NCI-H1694 (cell line): ENCODE results near the gene ANKMY1.
"Not testable (repeated sequence)": the region's sequence is repeated elsewhere in the genome, so short reads cannot be mapped to it uniquely, and the experiment has no call there.

Experiments
- DNase-seq: peaks from one replicate; lab custom pipeline; 2025; lab: John Stamatoyannopoulos, UW

The ANKMY1 gene

DNA sequence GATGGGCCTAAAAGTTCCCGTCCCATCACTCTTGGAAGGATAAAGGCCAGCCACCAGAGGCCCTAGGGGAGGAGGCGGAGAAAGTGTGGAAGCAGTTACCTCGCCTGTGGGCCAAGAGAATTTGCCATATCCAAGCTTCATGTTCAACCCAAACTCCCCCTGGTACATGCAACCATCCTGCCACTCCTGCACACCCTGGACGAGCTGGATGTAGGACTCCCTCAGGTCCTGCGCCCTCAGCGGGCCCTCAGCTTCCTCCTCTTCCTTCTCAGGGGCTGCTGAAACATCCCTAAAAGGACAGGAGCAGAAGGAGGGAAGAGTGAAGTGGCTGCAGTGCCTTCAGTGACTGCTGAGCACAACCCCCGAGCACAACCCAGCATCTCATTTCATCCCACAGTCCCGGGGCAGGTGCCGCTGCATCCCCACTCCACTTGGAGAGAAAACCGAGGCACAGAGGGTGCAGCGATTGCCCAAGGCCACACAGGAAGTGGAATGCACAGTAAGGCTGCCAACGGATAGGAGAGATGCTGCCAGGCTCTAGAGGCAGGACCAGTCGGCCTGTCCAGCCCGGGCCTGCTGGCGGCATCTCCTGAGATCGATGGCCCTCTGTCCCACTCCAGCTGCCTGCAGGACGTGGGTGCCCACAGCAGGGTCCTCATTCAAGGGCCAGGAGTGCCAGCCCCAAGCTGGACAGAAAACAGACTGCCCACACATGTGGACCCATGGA lies 2.9 kb downstream of the ANKMY1 start:
- DNase-seq = no peak

DNA sequence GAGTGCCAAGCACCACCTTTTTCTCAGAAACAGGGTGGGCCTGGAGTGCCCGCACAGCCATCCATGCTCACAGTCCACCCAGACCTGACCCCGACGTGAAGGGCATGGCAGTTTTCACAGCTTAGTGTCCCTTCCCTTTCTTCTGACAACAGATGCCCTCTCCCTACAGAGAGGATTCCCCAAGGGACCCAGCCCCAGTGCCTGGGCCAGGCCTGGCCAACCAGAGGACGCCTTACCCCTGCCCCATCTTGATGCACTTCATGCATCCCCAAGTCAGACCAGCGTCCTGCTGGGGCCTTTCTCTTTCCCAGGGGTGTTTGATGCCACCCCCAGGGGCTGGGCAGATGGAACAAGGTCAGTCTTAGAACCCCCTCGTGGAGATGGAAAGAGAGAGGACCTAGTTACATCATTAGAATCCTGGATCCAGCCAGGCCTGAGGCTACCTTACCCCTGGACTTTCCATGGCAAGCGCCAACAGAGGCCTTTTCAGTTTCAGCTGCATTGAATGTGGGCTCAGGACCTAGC lies 3.8 kb downstream of the ANKMY1 start:
- no peak for DNase-seq

DNA sequence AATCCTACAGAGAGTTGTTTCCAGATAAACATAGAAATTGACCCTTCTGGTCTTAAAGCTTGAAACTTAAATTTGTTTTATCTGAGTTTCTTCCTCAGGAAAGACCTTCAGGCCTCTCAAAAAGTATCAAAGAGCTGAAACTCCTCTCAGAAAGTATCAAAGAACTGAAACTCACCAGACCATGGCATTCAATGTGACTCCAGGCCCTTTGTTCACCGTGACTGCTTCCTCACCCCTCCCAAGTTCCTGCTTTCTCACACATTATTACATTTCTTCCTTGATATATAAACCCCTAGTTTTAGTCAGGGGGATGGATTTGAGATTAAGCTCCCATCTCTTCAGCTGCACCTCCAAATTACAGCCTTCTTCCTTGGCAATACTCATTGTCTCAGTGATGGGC lies 6.0 kb downstream of the ANKMY1 start:
- no peak for DNase-seq

DNA sequence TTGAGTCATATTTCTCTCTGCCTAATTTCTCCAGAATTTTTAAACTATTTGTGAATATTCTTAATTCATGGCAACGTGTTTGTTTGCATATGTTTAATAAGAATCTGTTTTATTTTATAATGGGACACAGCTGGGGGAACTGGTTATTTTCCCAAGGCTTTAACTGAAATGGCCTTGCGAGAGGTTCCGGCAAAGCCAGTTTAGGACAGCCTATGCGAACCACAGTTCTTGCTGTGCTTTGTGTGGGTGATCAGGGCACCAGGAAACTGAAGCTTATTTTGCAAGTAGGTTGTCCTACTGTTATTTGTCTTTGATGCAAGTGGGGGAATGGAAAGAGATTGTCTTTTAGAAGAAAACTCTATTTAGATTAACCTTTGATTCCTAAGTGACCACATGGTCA lies 6.5 kb downstream of the ANKMY1 start:
- DNase-seq = no peak

DNA sequence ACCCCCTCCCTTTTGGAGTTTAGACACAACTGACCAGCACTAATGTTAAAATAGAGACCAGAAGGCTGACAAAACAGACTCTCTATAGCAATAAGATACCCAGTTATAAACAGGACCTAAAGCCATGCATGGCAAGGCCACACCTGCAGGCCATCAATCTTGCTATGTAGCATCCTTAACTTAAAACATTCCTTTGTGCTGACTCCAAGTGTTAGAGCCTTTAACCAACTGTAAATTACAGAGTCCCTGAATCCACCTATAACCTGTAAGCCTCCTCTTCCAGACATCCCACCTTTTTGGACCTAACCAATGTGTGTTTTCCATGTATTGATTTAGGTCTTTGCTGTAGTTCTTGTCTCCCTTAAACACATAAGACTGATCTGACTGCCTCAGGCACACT lies 17.9 kb downstream of the ANKMY1 start:
- DNase-seq = no peak

DNA sequence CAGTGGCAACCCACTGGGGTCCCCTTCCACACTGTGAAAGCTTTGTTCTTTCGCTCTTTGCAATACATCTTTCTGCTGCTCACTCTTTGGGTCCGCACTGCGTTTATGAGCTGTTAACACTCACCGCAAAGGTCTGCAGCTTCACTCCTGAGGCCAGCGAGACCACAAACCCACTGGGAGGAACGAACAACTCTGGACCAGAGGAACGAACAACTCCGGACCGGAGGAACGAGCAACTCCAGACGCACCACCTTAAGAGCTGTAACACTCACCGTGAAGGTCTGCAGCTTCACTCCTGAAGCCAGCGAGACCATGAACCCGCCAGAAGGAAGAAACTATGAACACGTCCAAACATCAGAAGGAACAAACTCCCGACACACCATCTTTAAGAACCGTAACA lies 18.7 kb downstream of the ANKMY1 start:
- DNase-seq = not testable (repeated sequence)

DNA sequence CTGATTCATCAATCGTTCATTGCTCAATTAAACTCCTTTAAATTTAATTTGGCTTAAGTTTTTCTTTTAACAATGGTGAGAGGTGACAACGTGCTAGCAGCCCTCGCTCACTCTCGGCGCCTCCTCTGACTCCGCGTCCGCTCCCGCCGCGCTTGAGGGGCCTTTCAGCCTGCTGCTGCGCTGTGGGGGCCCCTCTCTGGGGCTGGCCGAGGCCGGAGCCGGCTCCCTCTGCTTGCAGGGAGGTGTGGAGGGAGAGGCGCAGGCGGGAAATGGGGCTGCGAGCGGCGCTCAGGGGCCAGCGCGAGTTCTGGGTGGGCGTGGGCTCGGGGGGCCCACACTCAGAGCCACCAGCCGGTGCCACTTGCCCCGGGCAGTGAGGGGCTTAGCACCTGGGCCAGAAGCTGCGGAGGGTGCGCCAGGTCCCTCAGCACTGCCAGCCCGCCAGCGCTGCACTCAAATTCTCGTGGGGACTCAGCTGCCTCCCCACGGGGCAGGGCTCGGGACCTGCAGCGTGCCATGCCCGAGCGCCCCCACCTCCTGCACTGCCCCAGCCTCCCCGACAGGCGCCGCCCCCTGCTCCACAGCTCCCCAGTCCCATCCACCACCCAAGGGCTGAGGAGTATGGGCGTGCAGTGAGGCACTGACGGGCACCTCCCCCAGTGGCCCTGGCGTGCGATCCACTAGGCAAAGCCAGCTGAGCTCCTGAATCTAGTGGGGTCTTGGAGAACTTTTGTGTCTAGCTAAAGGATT lies 19.6 kb downstream of the ANKMY1 start:
- DNase-seq = no peak

DNA sequence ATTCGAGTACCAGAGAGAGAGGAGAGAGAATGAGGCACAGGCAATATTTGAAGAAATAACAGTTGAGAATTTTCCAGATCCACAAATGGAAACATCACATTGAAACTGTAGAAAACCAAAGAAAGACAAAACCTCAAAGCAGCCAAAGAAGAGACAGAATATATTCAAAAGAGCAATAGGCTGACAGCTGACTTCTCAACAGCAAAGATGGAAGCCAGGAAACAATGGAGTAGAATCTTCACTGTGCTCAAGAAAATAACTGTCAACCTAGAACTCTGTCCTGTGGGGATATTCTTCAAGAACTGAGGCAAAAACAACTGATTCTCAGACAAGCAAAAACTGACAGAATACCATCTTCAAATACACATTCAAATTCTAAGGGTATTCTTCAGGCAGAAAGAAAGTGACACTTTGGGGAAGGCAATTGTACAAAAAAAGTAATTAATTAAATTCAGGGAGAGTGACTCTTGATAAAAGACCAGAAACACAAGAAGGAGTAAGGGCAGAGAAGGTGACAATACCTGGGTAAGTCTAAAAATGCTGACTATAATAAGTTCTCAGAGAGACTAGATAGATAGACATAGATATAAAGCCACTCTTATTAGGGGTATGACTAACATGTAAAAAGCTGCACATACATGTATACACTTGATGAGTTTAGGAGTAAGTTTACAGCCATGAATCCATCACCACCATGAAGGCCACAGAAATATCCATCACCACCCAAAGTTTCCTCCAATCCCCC lies 25.6 kb downstream of the ANKMY1 start:
- DNase-seq = no peak

DNA sequence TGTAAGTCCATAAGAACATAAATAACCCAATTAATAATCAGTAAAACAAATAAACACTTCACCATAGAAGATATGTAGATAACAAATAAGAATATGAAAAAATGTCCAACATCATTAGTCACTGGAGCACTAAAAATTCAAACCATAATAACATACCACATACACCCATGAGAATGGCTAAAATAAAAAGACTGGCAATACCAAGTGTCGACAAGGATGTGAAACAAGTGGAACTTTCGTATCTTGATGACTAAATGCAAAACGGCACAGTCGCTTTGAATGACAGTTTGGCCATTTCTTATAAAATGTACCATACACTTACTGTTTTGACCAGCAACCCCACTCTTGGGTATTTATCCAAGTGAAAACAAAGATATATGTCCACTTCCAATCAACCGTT lies 26.8 kb downstream of the ANKMY1 start:
- no peak for DNase-seq

DNA sequence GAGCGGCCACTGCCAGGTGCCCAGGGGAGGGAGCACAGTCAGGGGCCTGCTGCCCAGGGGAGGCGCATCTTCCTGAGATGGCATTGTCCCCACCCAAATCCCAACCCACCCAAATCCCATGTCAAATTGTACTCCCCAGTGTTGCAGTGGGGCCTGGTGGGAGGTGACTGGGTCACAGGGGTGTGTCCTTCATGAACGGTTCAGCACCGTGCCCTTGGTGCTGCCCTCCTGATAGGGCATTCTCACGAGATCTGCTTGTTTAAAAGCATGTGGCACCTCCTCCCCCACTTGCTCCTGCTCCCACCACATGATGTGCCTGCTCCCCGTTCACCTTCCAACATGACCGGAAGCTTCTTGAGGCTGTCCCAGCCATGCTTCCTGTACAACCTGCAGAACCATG lies 27.6 kb downstream of the ANKMY1 start:
- no peak for DNase-seq

DNA sequence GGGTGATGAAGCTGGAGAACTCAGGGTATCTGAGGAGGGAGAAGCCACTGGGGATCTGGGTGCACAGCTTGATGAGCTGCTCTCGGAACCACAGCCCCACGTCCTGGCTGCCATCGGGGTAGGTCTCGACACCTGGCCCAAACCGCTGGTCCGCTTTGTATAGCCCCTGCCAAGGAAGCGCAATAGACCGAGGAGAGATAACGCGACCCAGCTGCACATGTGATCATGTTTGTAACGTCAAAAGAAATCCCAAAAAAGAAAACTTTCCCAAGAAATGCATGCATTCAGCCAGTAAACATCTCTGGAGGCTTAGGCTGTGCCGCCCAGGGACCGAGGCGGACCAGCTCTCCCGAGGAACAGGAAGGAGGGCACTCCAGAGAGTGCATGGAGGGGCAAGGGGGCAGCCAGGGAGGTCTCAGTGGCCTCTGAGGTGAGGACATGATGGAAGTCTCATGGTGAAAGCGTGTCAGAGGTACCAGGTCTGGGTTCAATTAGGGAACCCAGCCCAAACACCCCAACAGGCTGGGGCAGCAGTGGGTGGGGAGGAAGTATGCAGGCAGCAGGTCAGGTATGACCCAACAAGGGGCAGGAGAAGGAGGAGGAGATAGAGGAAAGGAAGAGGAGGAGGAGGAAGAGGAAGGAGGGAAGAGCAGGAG lies 28.3 kb downstream of the ANKMY1 start:
- no peak for DNase-seq

DNA sequence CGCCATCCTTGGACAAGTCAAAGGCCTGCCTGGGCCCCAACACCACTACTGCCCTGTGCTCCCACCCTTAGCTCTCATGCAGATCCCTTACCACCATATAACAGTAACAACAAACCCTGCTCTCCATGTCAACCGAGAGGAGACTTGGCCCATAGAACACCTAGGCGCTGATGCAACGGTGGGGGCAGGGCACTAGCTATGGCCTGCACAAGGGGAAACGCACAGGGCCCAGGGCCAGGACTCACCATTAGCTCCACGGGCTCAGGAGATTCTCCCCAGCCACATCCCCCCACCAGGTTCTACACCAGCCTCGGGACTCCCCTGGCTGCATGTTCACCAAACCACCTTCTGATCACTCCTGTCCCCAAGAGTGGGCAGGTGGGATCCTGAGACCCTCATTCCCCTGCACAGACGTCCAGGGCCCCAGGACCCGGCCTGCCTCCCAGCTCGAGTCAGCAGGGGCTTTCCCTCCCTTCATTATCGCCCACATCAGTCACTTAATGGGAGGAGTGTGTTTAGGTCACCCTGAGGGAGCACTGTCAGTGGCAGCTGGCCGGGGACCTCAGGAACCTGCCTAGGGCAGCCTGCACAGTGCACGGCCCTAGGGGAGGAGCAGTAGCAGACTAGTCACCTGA lies 29.3 kb downstream of the ANKMY1 start:
- DNase-seq = no peak

DNA sequence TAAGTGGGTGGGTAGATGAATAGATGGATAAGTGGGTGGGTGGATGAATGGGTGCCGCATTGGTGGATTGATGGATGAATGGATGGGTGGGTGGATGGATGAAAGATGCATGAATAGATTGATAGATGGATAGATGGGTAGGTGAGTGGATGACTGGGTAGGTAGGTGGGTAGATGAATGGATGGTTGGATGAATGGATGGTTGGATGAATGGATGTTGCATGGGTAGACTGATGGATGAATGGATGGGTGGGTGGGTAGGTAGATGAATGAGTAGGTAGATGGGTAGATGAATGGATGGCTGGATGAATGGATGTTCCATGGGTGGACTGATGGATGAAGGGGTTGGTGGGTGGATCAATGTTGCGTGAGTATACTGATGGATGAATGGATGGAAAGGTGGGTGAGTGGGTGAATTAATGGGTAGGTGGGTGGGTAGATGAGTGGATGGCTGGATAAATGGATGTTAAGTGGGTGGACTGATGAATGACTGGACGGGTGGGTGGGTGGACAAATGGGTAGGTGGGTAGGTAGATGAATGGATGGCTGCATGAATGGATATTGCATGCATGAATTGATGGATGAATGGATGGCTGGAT lies 30.5 kb downstream of the ANKMY1 start:
- no peak for DNase-seq

DNA sequence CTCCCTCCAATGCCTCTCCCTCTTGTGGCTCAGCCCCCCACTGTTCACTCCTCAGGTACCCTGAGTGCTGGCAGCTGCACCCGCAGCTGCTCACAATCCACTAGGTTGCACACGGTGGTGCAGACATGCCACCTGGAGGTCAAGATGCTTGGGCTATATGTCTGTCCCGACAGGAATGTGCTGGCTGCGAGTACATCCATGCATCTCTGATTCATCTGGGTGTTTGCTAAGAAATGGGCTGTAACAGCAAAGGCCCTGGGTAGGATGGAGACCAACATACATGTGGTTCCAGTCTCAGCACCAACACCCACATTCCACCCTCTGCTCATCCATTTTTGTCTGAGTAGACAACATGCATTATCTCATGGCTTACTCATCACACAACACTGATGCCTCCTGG lies 31.3 kb downstream of the ANKMY1 start:
- no peak for DNase-seq

DNA sequence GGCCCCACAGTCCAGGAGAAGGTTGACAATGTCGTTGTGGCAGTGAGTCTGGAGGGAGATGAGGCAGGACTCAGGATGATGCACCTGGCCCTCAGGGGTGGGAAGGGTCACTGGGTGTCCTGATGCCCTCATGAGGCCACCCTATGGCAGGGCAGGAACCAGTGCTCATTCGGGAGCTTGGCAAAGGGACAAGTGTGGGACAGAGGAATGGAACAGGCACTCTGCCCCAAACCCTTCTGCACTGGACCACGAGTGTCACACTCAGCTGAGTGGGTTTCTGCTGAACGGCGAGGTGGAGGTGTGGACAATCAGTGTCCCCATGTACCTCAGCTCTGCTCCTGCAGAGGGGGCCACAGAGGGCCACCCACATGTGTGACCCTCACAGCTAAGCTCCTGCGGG lies 32.0 kb downstream of the ANKMY1 start:
- DNase-seq = no peak

DNA sequence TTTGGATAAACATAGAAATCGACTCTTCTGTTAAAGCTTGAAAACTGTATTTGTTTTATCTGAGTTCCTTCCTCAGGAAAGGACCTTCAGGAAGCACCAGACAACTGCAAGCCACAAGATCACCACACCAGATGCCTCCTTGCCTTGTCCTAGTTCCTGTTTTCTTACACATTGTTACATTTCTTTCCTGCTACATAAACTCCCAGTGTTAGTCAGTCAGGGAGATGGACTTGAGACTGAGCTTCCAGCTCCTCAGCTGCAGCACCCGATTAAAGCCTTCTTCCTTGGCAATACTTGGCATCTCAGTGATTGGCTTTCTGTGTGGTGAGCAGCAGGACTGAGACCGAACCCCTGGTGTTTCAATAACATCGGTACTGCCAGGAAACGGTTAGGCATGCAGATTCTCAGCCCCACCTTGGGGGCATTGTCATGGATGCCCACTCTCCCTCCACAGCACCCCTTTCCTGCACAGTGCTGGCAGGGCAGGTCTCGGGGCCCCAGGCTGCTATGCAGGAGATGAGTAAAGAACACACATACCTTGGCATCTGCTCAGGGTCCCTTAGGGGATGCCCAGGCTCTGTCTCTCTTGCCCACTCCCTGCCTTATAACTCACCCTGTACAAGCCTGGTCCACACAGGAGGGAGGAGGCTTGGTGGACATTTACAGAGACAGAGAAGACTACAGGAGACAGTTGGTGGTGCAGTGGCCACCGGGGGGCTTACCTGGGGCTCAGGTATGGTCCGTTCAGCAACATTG lies 32.6 kb downstream of the ANKMY1 start:
- DNase-seq = no peak

DNA sequence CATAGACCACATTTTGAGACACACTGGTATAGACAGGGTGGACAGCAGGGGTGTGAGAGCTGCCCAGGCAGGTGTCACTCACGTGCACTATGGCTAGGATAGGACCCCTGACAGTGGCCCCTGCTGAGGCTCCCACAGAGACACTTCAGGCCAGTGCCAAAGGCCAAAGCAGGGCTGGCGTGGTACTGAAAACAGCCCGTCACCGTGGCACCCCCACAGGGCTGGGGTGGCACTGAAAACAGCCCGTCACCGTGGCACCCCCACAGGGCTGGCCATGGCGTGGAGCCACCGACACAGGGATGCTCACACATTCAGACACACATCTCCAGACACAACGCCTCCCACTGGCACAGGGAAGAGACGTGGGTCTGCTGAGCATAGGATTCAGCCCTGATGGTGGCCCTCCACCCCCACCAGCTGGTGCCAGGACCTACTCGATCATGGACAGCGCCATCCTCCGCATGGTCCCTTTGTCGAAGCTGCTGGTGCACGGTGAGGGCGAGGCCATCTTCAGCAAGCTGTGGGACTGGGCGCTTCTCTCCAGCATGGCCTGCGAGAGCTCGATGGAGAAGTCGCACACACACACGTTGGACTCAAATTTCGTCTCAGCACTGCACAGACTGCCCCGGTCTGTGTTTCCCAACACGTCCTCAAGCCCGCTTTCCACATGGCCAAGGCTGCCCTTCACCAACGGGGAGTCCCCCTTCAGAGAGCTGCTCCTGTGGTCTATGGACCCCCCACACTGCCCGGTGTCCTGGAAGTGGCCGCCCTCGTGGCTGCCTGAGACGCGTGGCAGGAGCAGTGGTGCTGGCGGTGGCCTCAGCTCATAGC lies 34.1 kb downstream of the ANKMY1 start:
- no peak for DNase-seq

DNA sequence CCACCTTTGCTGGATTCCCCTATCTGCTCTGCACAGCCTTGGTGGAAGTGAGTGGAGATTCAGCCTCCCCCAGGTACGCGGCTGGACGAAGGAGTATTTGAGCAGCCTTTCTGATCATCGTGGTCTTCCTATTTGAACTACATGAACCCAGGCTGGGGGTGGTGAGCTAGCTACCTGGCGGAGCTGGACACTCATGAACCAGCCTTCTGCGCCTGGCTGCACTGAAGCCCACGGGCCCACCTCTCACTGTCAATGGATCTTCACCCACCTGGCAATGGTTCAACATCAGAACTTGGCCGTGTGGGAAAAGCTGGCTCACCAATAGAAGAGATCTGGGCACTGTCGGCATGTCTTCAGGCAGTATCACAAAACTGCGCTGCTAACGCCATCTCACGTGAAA lies 35.4 kb downstream of the ANKMY1 start:
- DNase-seq = no peak

DNA sequence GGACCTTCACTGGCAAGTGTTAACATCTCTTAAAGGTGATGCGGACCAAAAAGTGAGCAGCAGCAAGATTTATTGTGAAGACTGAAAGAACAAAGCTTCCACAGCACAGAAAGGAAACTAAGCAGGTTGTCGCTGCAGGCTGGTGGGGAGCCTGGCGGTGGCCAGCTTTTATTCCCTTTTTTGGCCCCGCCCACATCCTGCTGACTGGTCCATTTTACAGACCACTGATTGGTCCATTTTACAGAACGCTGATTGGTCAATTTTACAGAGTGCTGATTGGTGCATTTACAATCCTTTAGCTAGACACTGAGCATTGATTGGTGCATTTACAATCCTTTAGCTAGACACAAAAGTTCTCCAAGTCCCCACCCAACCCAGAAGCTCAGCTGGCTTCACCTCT lies 35.9 kb downstream of the ANKMY1 start:
- not testable (repeated sequence) for DNase-seq

DNA sequence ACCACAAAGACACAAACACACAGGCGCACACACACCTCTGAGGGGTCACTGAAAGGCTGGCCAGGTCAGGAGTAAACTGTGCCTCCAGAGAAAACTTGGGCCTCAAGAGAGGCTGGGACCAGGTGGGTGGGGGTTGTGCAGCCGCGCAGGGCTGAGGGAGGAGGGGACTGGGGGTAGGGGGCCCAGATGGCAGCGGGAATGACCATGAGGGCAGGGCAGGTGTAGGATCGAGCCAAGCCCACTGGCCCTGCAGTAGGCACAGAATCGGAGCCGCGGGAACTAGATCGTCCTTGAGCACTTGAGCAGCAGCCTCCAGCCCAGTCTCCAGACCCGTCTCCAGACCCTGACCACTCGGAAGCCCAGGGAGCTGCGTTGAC lies 36.8 kb downstream of the ANKMY1 start:
- no peak for DNase-seq
